Stimulated activated CD4-positive, alpha-beta T cell treated with anti-CD3 and anti-CD28 coated beads, TNF-alpha, amount 100 ng/mL, for 1 hour (primary cell): ENCODE results near the gene ZNF417.
"Not testable (repeated sequence)": the region's sequence is repeated elsewhere in the genome, so short reads cannot be mapped to it uniquely, and the experiment has no call there.

Source experiments
- DNase-seq, 3 donors: peaks; one replicate each; pipeline ENCODE4 v3.0.0-alpha.2; 2020; ENCODE audit warnings: low read depth in 3 of 3, low spot score in 1 of 3

The ZNF417 gene

DNA sequence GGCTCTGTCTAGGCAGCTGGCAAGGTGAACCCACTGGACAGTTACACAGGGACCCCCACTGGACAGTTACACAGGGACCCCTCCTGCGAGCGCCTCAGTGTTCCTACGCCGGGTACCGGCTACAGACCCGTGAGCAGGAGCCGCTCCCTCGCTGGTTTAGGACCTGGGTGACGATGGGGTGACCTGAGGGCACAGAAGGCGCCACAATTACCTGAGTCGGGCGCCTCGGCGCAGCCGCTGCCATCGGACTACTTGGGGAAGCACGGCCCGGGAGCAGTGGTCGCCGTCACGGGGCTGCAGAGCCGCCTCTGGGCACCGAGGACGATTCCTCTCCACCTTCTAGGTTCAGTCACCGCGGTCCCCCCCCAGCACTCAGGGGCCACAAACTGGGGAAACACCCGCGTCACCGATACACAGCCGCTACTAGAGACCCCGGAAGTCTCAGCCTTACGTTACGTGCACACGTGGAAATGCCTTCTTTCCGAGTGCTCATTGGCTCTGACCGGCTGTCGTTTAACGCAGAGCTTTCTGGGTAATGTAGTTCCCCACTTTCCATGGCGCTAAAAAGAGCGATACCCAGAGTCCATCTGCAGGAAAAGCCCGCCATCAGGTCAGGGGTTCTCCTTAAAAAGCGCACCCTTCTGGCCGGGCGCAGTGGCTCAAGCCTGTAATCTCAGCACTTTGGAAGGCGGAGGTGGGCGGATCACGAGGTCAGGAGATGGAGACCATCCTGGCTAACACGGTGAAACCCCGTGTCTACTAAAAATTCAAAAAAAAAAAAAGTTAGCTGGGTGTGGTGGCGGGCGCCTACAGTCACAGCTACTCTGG is at the start of gene ZNF417:
Gene ZNF417, minus strand, starts transcription at position 425 of the 828 bp plus-strand sequence. Its CDS starts 181 bp downstream, at position 244.
- DNase-seq: peak; percentile 63 to 71 (median 64)

DNA sequence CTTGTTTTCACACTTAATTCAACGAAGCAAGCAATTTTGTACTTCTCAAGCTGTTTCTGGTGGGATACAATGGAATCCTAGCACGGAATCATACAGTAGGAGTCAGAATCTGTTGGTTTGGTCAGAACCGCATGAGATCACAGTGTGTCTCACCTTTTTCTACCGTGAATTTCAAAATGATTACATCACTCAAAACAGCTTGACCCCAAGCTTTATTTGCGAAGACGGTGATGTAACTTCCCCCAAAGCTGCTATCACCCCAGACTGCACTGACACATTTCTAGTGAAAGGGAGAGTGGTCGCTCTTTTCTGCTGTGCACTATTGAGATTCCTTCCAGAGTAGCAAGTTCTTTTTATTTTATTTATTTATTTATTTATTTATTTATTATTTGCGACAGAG is 48.4 kb upstream of the ZNF417 start:
- no peak for DNase-seq

DNA sequence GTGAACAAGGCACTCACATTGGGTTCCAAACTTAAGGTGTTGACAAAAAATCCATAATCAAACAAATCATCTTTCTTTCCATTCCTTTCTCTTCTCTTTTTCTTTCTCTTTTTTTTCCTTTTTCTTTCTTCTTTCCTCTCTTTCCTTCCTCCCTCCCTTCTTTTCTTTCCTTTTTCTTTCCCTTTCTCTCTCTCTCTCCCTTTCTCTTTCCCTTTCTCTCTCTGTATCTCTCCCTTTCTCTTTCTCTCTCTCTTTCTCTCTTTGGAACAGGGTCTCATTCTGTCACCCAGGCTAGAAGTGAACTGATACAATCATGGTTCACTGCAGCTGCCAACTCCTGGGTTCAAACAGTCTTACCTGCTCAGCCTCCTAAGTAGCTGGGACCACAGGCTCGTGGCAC is 45.4 kb upstream of the ZNF417 start:
- no peak for DNase-seq

GRCh38 chr19:57954996-57955395 is 38.6 kb upstream of the ZNF417 start:
- no peak for DNase-seq

GRCh38 chr19:57949702-57950101 is 33.3 kb upstream of the ZNF417 start:
- no peak for DNase-seq

- DNase-seq: no peak
Measured at GRCh38 chr19:57949296-57949695, 32.9 kb upstream of the ZNF417 start.

- peak; percentile 56 to 81 (median 70) for DNase-seq
Measured at GRCh38 chr19:57947419-57948134, 31.2 kb upstream of the ZNF417 start, which contains the start of gene ZNF256. Gene ZNF256, minus strand, starts transcription at chr19:57947706. Its CDS starts 232 bp downstream, at chr19:57947474.

DNA sequence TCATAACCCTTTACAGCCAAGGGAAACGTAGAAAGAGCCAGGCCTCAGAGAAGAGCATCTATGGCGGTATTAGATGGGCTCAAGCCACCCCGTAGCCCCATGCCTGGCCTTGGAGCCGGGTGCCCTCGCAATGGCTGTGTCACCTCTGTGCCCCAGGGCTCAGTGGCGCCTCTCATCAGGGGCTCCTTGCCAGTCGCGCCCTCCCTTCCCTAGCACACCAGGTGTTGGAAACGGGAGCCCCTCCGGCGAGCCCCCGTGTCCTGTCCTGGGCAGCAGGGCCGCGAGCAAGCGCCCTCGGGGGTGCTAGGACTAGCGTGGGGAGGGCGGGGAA is 30.7 kb upstream of the ZNF417 start:
- DNase-seq: no peak

DNA sequence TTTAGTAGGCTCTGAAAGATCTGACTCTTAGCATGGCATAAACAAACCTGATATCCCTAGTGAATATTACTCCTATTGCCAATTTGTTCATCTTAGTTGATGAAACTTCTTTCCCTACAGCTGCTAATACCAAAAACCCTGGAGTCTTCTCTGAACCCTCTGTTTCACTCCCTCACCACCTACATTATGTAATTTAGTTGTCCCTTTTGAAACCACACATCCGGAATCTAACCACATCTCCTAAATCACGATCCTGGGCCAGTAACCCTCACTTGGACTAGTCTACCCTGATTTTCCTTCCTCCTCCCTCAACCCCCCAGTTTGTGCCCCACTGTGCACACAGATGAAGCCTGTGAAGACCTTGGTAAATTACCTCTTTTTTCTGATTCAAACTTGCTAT is 29.9 kb upstream of the ZNF417 start:
- no peak for DNase-seq

DNA sequence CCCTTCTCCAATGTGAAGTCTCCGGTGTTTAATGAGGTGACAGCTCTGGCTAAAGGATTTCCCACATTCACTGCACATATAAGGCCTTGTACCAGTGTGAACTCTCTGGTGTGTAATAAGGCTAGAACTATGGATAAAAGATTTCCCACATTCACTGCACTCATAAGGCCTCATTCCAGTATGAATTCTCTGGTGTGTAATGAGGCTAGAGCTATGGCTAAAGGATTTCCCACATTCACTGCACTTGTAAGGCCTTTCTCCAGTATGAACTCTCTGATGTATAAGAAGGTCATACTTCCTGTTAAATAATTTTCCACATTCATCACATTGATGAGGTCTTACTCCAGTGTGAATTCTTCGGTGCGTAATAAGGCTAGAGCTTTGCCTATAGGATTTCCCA is 25.2 kb upstream of the ZNF417 start:
- no peak for DNase-seq

DNA sequence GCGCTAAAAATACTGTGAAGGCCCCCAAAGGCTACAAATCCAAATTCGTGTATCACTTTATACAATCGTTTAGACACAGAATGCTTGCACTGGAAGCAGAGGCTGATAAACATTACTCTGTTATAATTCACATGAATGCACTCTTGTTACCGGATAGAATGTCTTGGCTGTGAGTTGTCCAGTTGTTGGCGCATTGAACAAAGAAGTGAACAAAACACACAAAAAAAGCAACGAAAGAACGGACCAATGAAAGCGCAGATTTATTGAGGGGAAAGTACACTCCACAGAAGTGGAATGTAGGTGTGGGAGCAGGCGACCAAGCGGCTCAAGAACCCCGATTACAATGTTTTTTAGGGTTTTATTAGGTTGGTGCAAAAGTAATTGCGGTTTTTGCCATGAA is 19.3 kb upstream of the ZNF417 start:
- no peak for DNase-seq

- no peak for DNase-seq
Measured at GRCh38 chr19:57934820-57935665, 18.7 kb upstream of the ZNF417 start, which contains the start of gene ZNF418. Gene ZNF418, minus strand, starts transcription at chr19:57935402. Its CDS starts 1,580 bp downstream, at chr19:57933822.

DNA sequence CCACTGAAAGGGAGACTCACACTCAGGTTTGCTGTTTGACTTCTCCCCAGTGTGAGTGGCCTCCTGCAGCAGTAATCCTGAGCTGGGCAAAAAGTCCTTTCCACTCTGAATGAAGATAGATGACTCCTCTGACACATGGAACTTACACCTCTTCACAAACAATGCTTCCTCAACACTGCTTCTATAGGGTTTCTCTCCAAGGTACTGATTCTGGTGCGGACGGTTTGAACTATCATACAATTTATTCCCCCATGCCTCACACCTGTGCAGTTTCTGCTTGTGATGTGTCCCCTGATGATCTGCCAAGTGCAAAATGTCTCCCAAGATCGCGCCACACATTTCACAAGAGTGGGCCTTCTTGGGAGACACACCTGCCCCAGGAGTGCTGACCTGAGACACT is 11.2 kb upstream of the ZNF417 start:
- DNase-seq: no peak

DNA sequence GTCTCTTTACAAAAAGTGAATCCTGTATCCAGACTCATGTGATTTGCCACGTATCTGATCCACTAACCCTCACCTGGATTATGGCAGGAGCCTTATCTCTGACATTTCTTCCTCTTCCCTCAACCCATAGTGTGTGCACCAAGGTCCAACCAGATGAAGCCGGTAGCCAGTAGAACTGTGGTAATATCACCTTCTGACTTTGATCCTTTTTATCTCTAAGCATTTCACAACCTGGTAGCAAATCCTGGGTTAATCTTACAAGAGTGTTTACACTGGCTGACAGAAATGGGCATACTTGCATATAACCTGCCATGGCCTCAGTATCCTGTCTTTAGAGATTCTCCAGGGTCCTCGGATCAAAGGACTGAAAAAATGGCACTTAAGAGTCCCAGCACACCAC is 1.9 kb downstream of the ZNF417 start:
- no peak for DNase-seq

GRCh38 chr19:57907394-57907793 is 9.0 kb downstream of the ZNF417 start:
- no peak for DNase-seq

DNA sequence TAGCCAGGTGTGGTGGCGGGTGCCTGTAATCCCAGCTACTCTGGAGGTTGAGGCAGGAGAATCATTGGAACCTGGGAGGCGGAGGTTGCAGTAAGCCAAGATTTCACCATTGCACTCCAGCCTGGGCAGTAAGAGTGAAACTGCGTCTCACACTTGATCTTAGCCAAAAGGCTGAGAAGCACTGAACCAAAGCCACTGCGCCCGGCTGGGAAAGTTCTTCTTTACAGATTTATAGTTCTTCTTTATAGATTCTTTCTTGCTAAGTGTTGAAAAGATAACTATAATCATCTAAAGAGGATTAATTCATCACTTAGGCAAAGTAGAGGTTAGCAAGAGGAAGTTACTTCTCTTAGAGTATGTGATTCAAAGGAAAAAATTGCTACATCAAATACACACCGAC is 11.1 kb downstream of the ZNF417 start:
- DNase-seq: no peak

GRCh38 chr19:57903618-57904184 is 12.7 kb downstream of the ZNF417 start:
- DNase-seq: no peak

DNA sequence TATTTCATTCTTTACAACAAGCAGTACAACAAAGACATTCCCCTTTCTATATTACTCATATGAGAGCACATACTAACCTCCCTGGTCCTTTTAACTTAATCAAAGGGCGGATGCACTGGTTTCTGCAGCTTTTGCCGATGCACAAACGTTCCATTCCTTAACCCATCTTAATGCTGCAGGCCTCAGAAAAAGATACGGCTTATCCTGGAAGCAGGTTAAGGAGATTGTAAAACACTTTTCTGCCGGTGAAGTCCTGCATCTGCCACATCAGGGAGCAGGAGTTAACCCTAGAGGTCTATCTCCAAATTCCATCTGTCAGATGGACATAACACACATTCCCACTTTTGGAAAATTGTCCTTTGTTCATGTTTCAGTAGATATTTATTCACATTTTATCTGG is 16.1 kb downstream of the ZNF417 start:
- no peak for DNase-seq

DNA sequence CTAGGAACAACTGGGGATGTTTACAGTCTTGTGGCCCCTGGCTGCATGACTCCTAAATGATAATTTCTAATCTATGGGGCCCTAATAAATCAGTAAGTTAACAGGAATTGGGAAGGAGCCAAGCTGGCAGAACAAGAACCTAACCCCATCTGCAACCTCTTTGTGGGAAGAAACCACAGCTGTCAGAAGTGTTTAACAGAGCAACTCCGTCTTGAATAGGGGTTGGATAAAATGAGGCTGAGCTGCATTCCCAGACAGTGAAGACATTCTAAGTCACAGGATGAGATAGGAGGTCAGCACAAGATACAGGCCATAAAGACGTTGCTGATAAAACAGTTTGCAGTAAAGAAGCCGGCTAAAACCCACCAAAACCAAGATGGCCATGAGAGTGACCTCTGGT is 25.7 kb downstream of the ZNF417 start:
- DNase-seq: not testable (repeated sequence)

- DNase-seq: peak; percentile 35 to 75 (median 47)
Measured at GRCh38 chr19:57888560-57889231, 27.7 kb downstream of the ZNF417 start, which contains the start of gene ZNF814. Gene ZNF814, minus strand, starts transcription at chr19:57889037. Its CDS starts 235 bp downstream, at chr19:57888802.
